Activated gamma-delta T cell treated with anti-CD3 and anti-CD28 coated beads, Interleukin-2, amount 50 U/mL, for 16 hours (primary cell): Measurements from ENCODE around the gene NKX2-8.
"Not testable (repeated sequence)": the region's sequence is repeated elsewhere in the genome, so short reads cannot be mapped to it uniquely, and the experiment has no call there.

Source experiments
- DNase-seq: peaks from one replicate; pipeline ENCODE4 v3.0.0-alpha.2; 2020; ENCODE audit warnings: low read depth

The NKX2-8 gene

GRCh38 chr14:36580141-36580855 lies 2.1 kb downstream of the NKX2-8 start:
- DNase-seq = no peak

- DNase-seq = no peak
These were observed 2.8 kb downstream of the NKX2-8 start for GRCh38 chr14:36579573-36580140.

GRCh38 chr14:36579001-36579555 lies 3.3 kb downstream of the NKX2-8 start:
- DNase-seq = no peak

- no peak for DNase-seq
These were observed 12.3 kb downstream of the NKX2-8 start for GRCh38 chr14:36570065-36570464.

GRCh38 chr14:36556811-36557433 lies 25.5 kb downstream of the NKX2-8 start:
- no peak for DNase-seq

GRCh38 chr14:36555998-36556743 lies 26.2 kb downstream of the NKX2-8 start:
- no peak for DNase-seq

GRCh38 chr14:36553656-36554260 lies 28.7 kb downstream of the NKX2-8 start:
- DNase-seq = no peak

- no peak for DNase-seq
These were observed 31.5 kb downstream of the NKX2-8 start for GRCh38 chr14:36550899-36551298.

- not testable (repeated sequence) for DNase-seq
These were observed 38.1 kb downstream of the NKX2-8 start for GRCh38 chr14:36544280-36544679.

GRCh38 chr14:36538051-36538450 lies 44.4 kb downstream of the NKX2-8 start:
- DNase-seq = no peak
